Liver (tissue), 9 donors: ENCODE data around the gene DCUN1D2. TPM values are rescaled to one million over a fixed set of nuclear protein-coding genes. Genes with fewer than 3 reads are reported as not detected.
"Not testable (repeated sequence)": the region's sequence is repeated elsewhere in the genome, so short reads cannot be mapped to it uniquely, and the experiment has no call there.

Experiments
- DNase-seq: peaks from one replicate; pipeline ENCODE4 v3.0.0-alpha.2; 2017; ENCODE audit warnings: low spot score
- H3K27ac ChIP-seq, 2 donors: one replicate each; pipeline ENCODE4 v1.7.0; 2013; ENCODE audit warnings: inconsistent platforms in 2 of 2, low read length in 2 of 2, control low read depth in 1 of 2, low read depth in 1 of 2, mild to moderate bottlenecking in 1 of 2
- H3K27me3 ChIP-seq, 4 donors: one replicate each; pipeline versions ENCODE4 v1.6.1 to v1.7.0; 2013; ENCODE audit warnings: low read length in 3 of 4, inconsistent platforms in 1 of 4, mild to moderate bottlenecking in 1 of 4, moderate library complexity in 1 of 4; ENCODE audit not compliant: control insufficient read depth in 4 of 4, insufficient read depth in 4 of 4
- H3K36me3 ChIP-seq, 4 donors: one replicate each; pipeline versions ENCODE4 v1.6.1 to v1.7.0; 2013; ENCODE audit warnings: low read length in 3 of 4, mild to moderate bottlenecking in 3 of 4, low read depth in 1 of 4, moderate library complexity in 1 of 4; ENCODE audit not compliant: control insufficient read depth in 4 of 4, insufficient read depth in 3 of 4
- H3K4me1 ChIP-seq, 4 donors: one replicate each; pipeline versions ENCODE4 v1.6.1 to v1.7.0; 2013; ENCODE audit warnings: low read length in 3 of 4, mild to moderate bottlenecking in 3 of 4, moderate library complexity in 1 of 4; ENCODE audit not compliant: control insufficient read depth in 4 of 4, insufficient read depth in 4 of 4
- H3K4me3 ChIP-seq, 3 donors: one replicate each; pipeline versions ENCODE4 v1.6.1 to v1.7.0; 2013; ENCODE audit warnings: low read length in 3 of 3, control low read depth in 1 of 3, low read depth in 1 of 3, mild to moderate bottlenecking in 1 of 3
- H3K9ac ChIP-seq, 2 donors: one replicate each; pipeline ENCODE4 v1.7.0; 2013; ENCODE audit warnings: low read length in 2 of 2, mild to moderate bottlenecking in 2 of 2, moderate library complexity in 2 of 2, control low read depth in 1 of 2, low read depth in 1 of 2
- H3K9me3 ChIP-seq, 4 donors: one replicate each; pipeline versions ENCODE4 v1.6.1 to v1.7.0; 2013; ENCODE audit warnings: low read length in 3 of 4; ENCODE audit not compliant: control insufficient read depth in 4 of 4
- ATF3 ChIP-seq: IDR thresholded peaks from 2 replicates; pipeline ENCODE4 v1.6.1; 2016; ENCODE audit warnings: antibody characterized with exemption
- EGR1 ChIP-seq, 2 donors: IDR thresholded peaks; 2 replicates each; pipeline ENCODE4 v1.6.1; 2016 to 2018; ENCODE audit warnings: antibody characterized with exemption in 2 of 2, low read depth in 2 of 2
- FOXA2 ChIP-seq: IDR thresholded peaks from 2 replicates; pipeline ENCODE4 v1.6.1; 2016; ENCODE audit warnings: antibody characterized with exemption
- GABPA ChIP-seq, 2 donors: IDR thresholded peaks in 1 of 2; conservative IDR thresholded peaks in 1 of 2; 2 replicates each; pipeline ENCODE4 v1.6.1; 2016; ENCODE audit warnings: antibody characterized with exemption in 2 of 2, mild to moderate bottlenecking in 1 of 2, moderate library complexity in 1 of 2
- HNF4A ChIP-seq, 2 donors: conservative IDR thresholded peaks; 2 replicates each; pipeline ENCODE4 v1.6.1; 2016; ENCODE audit warnings: antibody characterized with exemption in 2 of 2, mild to moderate bottlenecking in 2 of 2
- JUND ChIP-seq, 2 donors: IDR thresholded peaks; 2 replicates each; pipeline ENCODE4 v1.6.1; 2016; ENCODE audit warnings: antibody characterized with exemption in 2 of 2
- MAX ChIP-seq: IDR thresholded peaks from 2 replicates; pipeline ENCODE4 v1.6.1; 2016; ENCODE audit warnings: antibody characterized with exemption
- RAD21 ChIP-seq, 2 donors: IDR thresholded peaks; 2 replicates each; pipeline ENCODE4 v1.6.1; 2016; ENCODE audit warnings: antibody characterized with exemption in 2 of 2, mild to moderate bottlenecking in 2 of 2
- RXRA ChIP-seq, 2 donors: IDR thresholded peaks; 2 replicates each; pipeline ENCODE4 v1.6.1; 2017 to 2018; ENCODE audit warnings: antibody characterized with exemption in 2 of 2, mild to moderate bottlenecking in 1 of 2
- TAF1 ChIP-seq: conservative IDR thresholded peaks from 2 replicates; pipeline ENCODE4 v1.6.1; 2016; ENCODE audit warnings: antibody characterized with exemption, mild to moderate bottlenecking
- WGBS: extraction: QIAGEN DNeasy Blood & Tissue Kit; methylation state at CpG from one replicate; pipeline ENCODE4 v1.1.7; 2013; 5-methylcytosine and 5-hydroxymethylcytosine counted together
- polyA plus RNA-seq, 2 donors: library from polyadenylated mRNA; stranded (reverse) in 1 of 2; unstranded in 1 of 2; fragments of 200-250 nt in 1 of 2; fragments of >200 nt in 1 of 2; fragmentation: Nextera tagmentation in 1 of 2; extraction: Ambion mirVana in 1 of 2; gene quantifications; one replicate each; pipeline versions ENCODE4 v1.2.1 to v1.2.3, GENCODE V29; 2013 to 2015
- total RNA-seq, 2 donors: library from RNA; depleted of rRNA; stranded (reverse); fragments of >200 nt; gene quantifications; one replicate each; pipeline ENCODE4 v1.2.3, GENCODE V29; 2014
- TF ChIP-seq, protein P1 (sequence below): fragments of 150-350 bp; IDR thresholded peaks from 2 replicates; pipeline ENCODE4 v1.5.1; 2017; ENCODE audit warnings: improper control_type of control experiment, low read depth, low read length; ENCODE audit not compliant: missing input control
- TF ChIP-seq, protein P2 (sequence below): IDR thresholded peaks from 2 replicates; pipeline ENCODE4 v1.6.1; 2016; ENCODE audit warnings: antibody characterized with exemption, mild to moderate bottlenecking
- TF ChIP-seq, protein P3 (sequence below): IDR thresholded peaks from 2 replicates; pipeline ENCODE4 v1.6.1; 2016; ENCODE audit warnings: antibody characterized with exemption
- donor health status: healthy.
- donor health status: healthy.
- donor health status: healthy.
- donor health status: healthy.
- donor health status: healthy.

Gene DCUN1D2
- total and polyA plus RNA-seq, 4 donors: 4.0 to 13.1 (median 5.5) TPM

DNA sequence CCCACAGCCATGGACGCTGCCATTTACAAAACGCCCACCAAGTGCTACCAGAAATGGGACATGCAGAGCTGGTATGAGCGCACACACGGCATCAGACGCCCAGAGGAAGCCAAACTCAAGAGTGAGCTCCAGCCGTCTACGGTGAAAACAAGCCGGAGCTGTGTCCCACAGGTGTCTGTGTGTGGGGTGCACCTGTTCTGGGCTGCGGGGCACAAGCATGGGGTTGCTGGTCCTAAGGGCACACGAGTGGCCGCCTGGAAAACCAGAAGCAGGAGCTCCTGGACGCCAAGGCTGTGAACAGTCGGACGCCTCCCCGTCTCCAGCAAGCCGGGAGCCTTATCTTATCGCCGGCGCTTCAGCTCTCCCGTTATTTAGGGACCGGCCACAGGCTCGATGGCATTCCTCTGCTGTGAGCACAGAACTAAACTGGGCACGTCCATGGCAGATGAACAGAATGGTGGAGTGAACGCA lies 38.5 kb downstream of the DCUN1D2 start:
- no peak for DNase-seq
- no peak overlapping the region for H3K27ac ChIP-seq
- TF ChIP-seq EGR1 (IDR thresholded peaks at IDR 0.05; ENCODE audit: low read depth in 2 of 2) (no peak), JUND (IDR thresholded peaks at IDR 0.05) (no peak)

GRCh38 chr13:113450861-113451620 lies 39.5 kb downstream of the DCUN1D2 start:
- H3K27me3 ChIP-seq: not testable (repeated sequence)

More for the DNA sequence above, 38.5 kb downstream of the DCUN1D2 start:
- H3K36me3 ChIP-seq: peaks cover 4 to 17% (median 10%) of the 10 kb centered on the region in 4 donors
- H3K9me3 ChIP-seq: no peaks in the 10 kb centered on the region
- no peak overlapping the region for H3K9ac ChIP-seq
- no peak overlapping the region for H3K4me3 ChIP-seq
- WGBS: 90% methylated on average over 24 of the region's 24 CpGs
- H3K27me3 ChIP-seq: no peaks in the 10 kb centered on the region
- H3K4me1 ChIP-seq: peaks cover 0 to 4% (median 1%) of the 10 kb centered on the region in 4 donors

GRCh38 chr13:113450348-113450744 lies 40.2 kb downstream of the DCUN1D2 start:
- not testable (repeated sequence) for H3K4me1 ChIP-seq, H3K27ac ChIP-seq, H3K9me3 ChIP-seq, H3K9ac ChIP-seq, DNase-seq, H3K4me3 ChIP-seq, H3K36me3 ChIP-seq, H3K27me3 ChIP-seq
- WGBS: 94% methylated on average over 9 of the region's 9 CpGs

More at GRCh38 chr13:113450861-113451620, 39.5 kb downstream of the DCUN1D2 start:
- H3K4me3 ChIP-seq, DNase-seq, H3K9ac ChIP-seq, H3K4me1 ChIP-seq, H3K27ac ChIP-seq, H3K9me3 ChIP-seq: not testable (repeated sequence)
- peak in 1 of 2 donors; percentile 66 for TF ChIP-seq RAD21 (IDR thresholded peaks at IDR 0.05)
- TF ChIP-seq, protein P1, sequence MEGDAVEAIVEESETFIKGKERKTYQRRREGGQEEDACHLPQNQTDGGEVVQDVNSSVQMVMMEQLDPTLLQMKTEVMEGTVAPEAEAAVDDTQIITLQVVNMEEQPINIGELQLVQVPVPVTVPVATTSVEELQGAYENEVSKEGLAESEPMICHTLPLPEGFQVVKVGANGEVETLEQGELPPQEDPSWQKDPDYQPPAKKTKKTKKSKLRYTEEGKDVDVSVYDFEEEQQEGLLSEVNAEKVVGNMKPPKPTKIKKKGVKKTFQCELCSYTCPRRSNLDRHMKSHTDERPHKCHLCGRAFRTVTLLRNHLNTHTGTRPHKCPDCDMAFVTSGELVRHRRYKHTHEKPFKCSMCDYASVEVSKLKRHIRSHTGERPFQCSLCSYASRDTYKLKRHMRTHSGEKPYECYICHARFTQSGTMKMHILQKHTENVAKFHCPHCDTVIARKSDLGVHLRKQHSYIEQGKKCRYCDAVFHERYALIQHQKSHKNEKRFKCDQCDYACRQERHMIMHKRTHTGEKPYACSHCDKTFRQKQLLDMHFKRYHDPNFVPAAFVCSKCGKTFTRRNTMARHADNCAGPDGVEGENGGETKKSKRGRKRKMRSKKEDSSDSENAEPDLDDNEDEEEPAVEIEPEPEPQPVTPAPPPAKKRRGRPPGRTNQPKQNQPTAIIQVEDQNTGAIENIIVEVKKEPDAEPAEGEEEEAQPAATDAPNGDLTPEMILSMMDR: peak; percentile 10
- 68% methylated on average over 18 of the region's 19 CpGs for WGBS
- H3K36me3 ChIP-seq: peaks cover 3 to 11% (median 6%) of the 10 kb centered on the region in 4 donors

- no peak overlapping the region for H3K9ac ChIP-seq
- 88% methylated on average over 13 of the region's 13 CpGs for WGBS
- no peak overlapping the region for H3K4me3 ChIP-seq
- TF ChIP-seq, protein P2, sequence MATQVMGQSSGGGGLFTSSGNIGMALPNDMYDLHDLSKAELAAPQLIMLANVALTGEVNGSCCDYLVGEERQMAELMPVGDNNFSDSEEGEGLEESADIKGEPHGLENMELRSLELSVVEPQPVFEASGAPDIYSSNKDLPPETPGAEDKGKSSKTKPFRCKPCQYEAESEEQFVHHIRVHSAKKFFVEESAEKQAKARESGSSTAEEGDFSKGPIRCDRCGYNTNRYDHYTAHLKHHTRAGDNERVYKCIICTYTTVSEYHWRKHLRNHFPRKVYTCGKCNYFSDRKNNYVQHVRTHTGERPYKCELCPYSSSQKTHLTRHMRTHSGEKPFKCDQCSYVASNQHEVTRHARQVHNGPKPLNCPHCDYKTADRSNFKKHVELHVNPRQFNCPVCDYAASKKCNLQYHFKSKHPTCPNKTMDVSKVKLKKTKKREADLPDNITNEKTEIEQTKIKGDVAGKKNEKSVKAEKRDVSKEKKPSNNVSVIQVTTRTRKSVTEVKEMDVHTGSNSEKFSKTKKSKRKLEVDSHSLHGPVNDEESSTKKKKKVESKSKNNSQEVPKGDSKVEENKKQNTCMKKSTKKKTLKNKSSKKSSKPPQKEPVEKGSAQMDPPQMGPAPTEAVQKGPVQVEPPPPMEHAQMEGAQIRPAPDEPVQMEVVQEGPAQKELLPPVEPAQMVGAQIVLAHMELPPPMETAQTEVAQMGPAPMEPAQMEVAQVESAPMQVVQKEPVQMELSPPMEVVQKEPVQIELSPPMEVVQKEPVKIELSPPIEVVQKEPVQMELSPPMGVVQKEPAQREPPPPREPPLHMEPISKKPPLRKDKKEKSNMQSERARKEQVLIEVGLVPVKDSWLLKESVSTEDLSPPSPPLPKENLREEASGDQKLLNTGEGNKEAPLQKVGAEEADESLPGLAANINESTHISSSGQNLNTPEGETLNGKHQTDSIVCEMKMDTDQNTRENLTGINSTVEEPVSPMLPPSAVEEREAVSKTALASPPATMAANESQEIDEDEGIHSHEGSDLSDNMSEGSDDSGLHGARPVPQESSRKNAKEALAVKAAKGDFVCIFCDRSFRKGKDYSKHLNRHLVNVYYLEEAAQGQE: no peak
- TF ChIP-seq HNF4A (conservative IDR thresholded peaks at IDR 0.05) (no peak), RXRA (IDR thresholded peaks at IDR 0.05) (no peak), TAF1 (no peak), ATF3 (no peak), FOXA2 (no peak), GABPA (IDR thresholded peaks at IDR 0.05 in 1 of 2, conservative IDR thresholded peaks at IDR 0.05 in 1 of 2) (no peak), MAX (no peak)
- TF ChIP-seq, protein P3, sequence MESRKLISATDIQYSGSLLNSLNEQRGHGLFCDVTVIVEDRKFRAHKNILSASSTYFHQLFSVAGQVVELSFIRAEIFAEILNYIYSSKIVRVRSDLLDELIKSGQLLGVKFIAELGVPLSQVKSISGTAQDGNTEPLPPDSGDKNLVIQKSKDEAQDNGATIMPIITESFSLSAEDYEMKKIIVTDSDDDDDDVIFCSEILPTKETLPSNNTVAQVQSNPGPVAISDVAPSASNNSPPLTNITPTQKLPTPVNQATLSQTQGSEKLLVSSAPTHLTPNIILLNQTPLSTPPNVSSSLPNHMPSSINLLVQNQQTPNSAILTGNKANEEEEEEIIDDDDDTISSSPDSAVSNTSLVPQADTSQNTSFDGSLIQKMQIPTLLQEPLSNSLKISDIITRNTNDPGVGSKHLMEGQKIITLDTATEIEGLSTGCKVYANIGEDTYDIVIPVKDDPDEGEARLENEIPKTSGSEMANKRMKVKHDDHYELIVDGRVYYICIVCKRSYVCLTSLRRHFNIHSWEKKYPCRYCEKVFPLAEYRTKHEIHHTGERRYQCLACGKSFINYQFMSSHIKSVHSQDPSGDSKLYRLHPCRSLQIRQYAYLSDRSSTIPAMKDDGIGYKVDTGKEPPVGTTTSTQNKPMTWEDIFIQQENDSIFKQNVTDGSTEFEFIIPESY: no peak
These were observed 40.7 kb downstream of the DCUN1D2 start for GRCh38 chr13:113449693-113450347.

More at GRCh38 chr13:113449693-113450347, 40.7 kb downstream of the DCUN1D2 start:
- no peak overlapping the region for H3K27ac ChIP-seq
- peaks cover 0 to 6% (median 3%) of the 10 kb centered on the region in 4 donors for H3K36me3 ChIP-seq
- peaks cover 0 to 4% (median 1%) of the 10 kb centered on the region in 4 donors for H3K4me1 ChIP-seq
- no peaks in the 10 kb centered on the region for H3K9me3 ChIP-seq
- no peaks in the 10 kb centered on the region for H3K27me3 ChIP-seq
- no peak for DNase-seq
